ENCODE measurements around the gene GRIFIN.

The GRIFIN gene

GRCh38 chr7:2517026-2517425, 40.8 kb upstream of the GRIFIN start:
- TF ChIP-seq, protein P1, sequence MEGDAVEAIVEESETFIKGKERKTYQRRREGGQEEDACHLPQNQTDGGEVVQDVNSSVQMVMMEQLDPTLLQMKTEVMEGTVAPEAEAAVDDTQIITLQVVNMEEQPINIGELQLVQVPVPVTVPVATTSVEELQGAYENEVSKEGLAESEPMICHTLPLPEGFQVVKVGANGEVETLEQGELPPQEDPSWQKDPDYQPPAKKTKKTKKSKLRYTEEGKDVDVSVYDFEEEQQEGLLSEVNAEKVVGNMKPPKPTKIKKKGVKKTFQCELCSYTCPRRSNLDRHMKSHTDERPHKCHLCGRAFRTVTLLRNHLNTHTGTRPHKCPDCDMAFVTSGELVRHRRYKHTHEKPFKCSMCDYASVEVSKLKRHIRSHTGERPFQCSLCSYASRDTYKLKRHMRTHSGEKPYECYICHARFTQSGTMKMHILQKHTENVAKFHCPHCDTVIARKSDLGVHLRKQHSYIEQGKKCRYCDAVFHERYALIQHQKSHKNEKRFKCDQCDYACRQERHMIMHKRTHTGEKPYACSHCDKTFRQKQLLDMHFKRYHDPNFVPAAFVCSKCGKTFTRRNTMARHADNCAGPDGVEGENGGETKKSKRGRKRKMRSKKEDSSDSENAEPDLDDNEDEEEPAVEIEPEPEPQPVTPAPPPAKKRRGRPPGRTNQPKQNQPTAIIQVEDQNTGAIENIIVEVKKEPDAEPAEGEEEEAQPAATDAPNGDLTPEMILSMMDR (IDR thresholded peaks at IDR 0.05): no peak
- H3K4me3 ChIP-seq: no peak overlapping the region
- H3K27ac ChIP-seq: no peak overlapping the region
- no peak for DNase-seq (ENCODE audit: low spot score)

DNA sequence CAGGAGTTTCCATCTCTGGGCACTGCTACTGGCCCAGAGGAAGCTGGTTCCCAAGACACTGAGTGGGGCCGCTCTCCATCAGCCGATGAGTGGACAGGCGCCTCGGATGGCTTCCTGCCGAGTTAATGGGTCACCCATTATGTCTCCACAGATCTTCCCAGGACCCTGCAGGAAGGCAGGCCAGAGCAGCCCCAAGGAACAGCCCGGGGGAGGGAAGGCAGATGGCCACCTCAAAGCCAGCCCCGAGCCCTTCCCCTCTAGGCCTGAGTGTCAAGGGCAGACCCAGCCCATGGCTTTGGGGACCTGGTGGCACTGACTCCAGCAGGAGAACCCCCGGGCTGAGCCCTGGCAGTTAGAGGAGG, 40.0 kb upstream of the GRIFIN start:
- no peak for DNase-seq (ENCODE audit: low spot score)
- Histone ChIP-seq H3K27ac (no peak overlapping the region), H3K4me3 (no peak overlapping the region)
- TF ChIP-seq, protein P1 (IDR thresholded peaks at IDR 0.05): no peak

DNA sequence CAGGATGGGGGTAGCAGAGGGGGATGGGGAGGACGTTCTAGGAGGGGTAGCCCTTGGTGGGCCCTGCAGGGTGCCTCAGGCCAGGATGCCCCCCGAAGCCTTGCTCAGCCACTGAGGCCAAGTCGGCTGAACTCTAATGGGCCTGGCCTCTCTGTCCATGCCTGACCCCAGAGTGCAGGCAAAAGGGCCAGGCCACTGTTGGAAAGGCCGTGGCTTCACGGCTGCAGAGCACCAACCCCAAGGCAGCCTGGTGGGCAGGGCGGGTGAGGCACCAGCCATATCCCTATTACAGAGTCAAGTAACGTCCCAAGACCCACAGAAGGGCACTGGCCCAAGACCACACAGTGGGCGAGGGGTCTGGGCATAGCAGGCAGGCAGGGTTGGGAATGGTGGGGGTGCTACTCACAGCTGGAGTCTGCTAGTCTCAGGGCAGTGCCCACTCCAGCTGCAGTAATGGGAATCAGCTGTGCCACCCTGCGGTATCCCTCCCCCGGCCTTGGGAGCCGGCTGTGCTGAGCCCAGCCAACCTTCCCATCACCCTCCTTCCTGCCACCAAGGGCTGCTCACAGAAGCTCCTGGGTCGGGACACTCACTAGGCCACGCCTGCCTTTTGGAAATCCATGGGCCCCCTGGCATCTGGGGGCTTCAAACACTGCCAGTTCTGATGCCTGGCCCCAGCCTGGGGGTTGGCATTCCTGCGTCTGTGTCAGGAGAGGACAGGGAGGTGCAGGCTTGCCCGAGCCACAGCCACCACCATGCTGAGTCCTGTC, 39.4 kb upstream of the GRIFIN start:
- DNase-seq (ENCODE audit: low spot score): no peak
- H3K27ac ChIP-seq: no peak overlapping the region
- no peak overlapping the region for H3K4me3 ChIP-seq
- TF ChIP-seq, protein P1 (IDR thresholded peaks at IDR 0.05): no peak

- H3K27ac ChIP-seq: no peak overlapping the region
- no peak overlapping the region for H3K4me3 ChIP-seq
- TF ChIP-seq, protein P1 (IDR thresholded peaks at IDR 0.05): no peak
- no peak for DNase-seq (ENCODE audit: low spot score)
Measured at GRCh38 chr7:2514473-2515423, 38.5 kb upstream of the GRIFIN start.

GRCh38 chr7:2513702-2514101, 37.5 kb upstream of the GRIFIN start:
- no peak overlapping the region for H3K4me3 ChIP-seq
- no peak overlapping the region for H3K27ac ChIP-seq
- DNase-seq (ENCODE audit: low spot score): no peak
- TF ChIP-seq, protein P1 (IDR thresholded peaks at IDR 0.05): no peak

DNA sequence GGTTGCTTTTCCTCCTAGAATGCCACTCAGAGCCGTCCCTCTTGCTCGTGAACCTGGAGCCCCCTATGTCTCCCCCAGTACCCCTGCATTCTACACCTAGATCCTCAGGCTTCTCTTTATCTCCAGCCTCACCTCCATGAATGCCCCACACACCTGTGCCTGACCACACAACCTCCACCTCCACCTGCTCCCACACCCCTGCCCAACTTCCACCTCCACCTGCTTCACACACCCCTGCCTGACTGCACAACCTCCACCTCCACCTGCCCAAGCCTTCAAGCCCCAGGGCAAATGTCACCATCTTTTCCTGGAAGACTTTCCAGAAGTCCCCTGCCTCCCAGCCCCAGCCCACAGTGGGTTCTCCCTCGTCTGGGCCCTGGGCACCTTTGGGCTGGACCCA, 36.5 kb upstream of the GRIFIN start:
- Histone ChIP-seq H3K4me3 (no peak overlapping the region), H3K27ac (no peak overlapping the region)
- TF ChIP-seq, protein P1 (IDR thresholded peaks at IDR 0.05): no peak
- DNase-seq (ENCODE audit: low spot score): no peak

Measured in coronary artery (tissue), 2 donors.